A673 (cell line): Measurements from ENCODE around the gene CRX. TPM values are rescaled to one million over a fixed set of nuclear protein-coding genes. Genes with fewer than 3 reads are reported as not detected.

ENCODE experiments used
- BruUV-seq: library from RNA; stranded (reverse); fragments of 400-500 nt; replicated peaks from 2 replicates; lab custom pipeline; 2021; lab: Mats Ljungman, UMichigan
- CTCF ChIA-PET: fragments of 300-600 bp; sonication (Branson Sonifier 250); formaldehyde crosslinking; loops from one replicate; lab custom pipeline; 2022; ENCODE audit warnings: antibody characterized with exemption; lab: Charles Lee
- POLR2A ChIA-PET: fragments of 300-600 bp; sonication (Branson Sonifier 250); formaldehyde crosslinking; loops from one replicate; lab custom pipeline; 2022; ENCODE audit warnings: antibody characterized with exemption; ENCODE audit not compliant: low non-redundant PET; lab: Charles Lee
- DNase-seq: peaks from one replicate; pipeline ENCODE4 v3.0.0-alpha.2; 2015; ENCODE audit warnings: low spot score
- H3K27ac ChIP-seq: fragments of 200-600 bp; sonication (generic); 2 replicates; pipeline ENCODE4 v1.5.1; 2016; ENCODE audit warnings: mixed run types, low read depth, mild to moderate bottlenecking, mixed read lengths, antibody characterized with exemption, low read length; ENCODE audit not compliant: poor library complexity, severe bottlenecking
- H3K27me3 ChIP-seq: fragments of 200-600 bp; sonication (generic); replicated peaks from 2 replicates; pipeline ENCODE4 v1.6.1; 2017; ENCODE audit warnings: mixed run types, low read depth, mild to moderate bottlenecking, mixed read lengths, antibody characterized with exemption, low read length; ENCODE audit not compliant: insufficient read depth, poor library complexity
- H3K36me3 ChIP-seq: fragments of 200-600 bp; sonication (generic); 2 replicates; pipeline ENCODE4 v1.6.1; 2016; ENCODE audit warnings: mixed run types, mild to moderate bottlenecking, mixed read lengths, antibody characterized with exemption, low read length; ENCODE audit not compliant: insufficient read depth, poor library complexity, severe bottlenecking
- H3K4me1 ChIP-seq: fragments of 200-600 bp; sonication (generic); 2 replicates; pipeline ENCODE4 v1.6.1; 2017; ENCODE audit warnings: mixed run types, mild to moderate bottlenecking, mixed read lengths, antibody characterized with exemption, low read length; ENCODE audit not compliant: insufficient read depth, poor library complexity, severe bottlenecking
- H3K4me3 ChIP-seq: fragments of 200-600 bp; sonication (generic); 2 replicates; pipeline ENCODE4 v1.5.1; 2016; ENCODE audit warnings: low read depth, mixed run types, mild to moderate bottlenecking, mixed read lengths, low read length; ENCODE audit not compliant: poor library complexity, severe bottlenecking
- H3K9me3 ChIP-seq: fragments of 200-600 bp; sonication (generic); 2 replicates; pipeline ENCODE4 v1.6.1; 2016; ENCODE audit warnings: mixed run types, low read depth, mild to moderate bottlenecking, mixed read lengths, antibody characterized with exemption, low read length; ENCODE audit not compliant: poor library complexity, severe bottlenecking
- CTCF ChIP-seq: fragments of 300-800, 200-600 bp; sonication (generic); conservative IDR thresholded peaks from 2 replicates; pipeline ENCODE4 v1.5.1; 2017; ENCODE audit warnings: low read depth, mild to moderate bottlenecking, antibody characterized with exemption, low read length, moderate library complexity, mixed read lengths
- EZH2 ChIP-seq: fragments of 200-600 bp; sonication (generic); IDR thresholded peaks from 2 replicates; pipeline ENCODE4 v1.6.1; 2017; ENCODE audit warnings: borderline replicate concordance, low read depth, mild to moderate bottlenecking, mixed read lengths, antibody characterized with exemption, low read length; ENCODE audit not compliant: poor library complexity, severe bottlenecking
- intact Hi-C: fragments of 100-400 bp; cut with micrococcal nuclease; formaldehyde crosslinking; loops from one replicate; pipeline ENCODE4 v1.10.0; 2022; ENCODE audit not compliant: unreplicated experiment
- total RNA-seq: library from RNA; stranded (reverse); gene quantifications from 2 replicates; pipeline ENCODE4 v1.2.3, GENCODE V29; 2021

The CRX gene
- total RNA-seq, 1 experiment from 2014 or later, result not detected

DNA sequence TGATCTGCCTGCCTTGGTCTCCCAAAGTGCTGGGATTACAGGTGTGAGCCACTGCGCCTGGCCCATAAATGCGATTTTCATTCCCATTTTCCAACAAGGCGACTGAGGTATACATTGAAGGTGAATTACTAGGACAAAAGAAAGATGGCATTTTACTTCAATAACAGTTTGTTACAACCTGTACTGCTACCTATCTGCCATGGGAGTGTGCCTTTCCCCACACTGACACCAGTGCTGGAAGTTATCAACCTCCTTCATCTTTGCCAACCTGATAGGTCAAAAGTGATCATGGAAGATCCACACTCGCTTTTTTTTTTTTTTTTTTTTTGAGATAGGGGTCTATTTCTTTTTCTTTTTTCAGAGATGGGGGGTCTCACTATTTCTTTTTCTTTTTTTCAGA lies 11.0 kb downstream of the CRX start:
- POLR2A ChIA-PET, result no interaction called here
- DNase-seq, result no peak
- no peaks in the 10 kb centered on the region for H3K36me3 ChIP-seq
- H3K4me3 ChIP-seq, result no peak overlapping the region
- TF ChIP-seq CTCF (no peak), EZH2 (no peak)
- no peaks in the 10 kb centered on the region for H3K27me3 ChIP-seq
- no peaks in the 10 kb centered on the region for H3K9me3 ChIP-seq
- intact Hi-C loops, result no loop called here
- no TSS peak for BruUV-seq
- H3K4me1 ChIP-seq, result no peaks in the 10 kb centered on the region
- CTCF ChIA-PET, result no interaction called here
- no peak overlapping the region for H3K27ac ChIP-seq

GRCh38 chr19:47836038-47836437 lies 14.3 kb downstream of the CRX start:
- intact Hi-C loops, result no loop called here
- Histone ChIP-seq H3K4me1 (no peaks in the 10 kb centered on the region), H3K4me3 (no peak overlapping the region), H3K27me3 (no peaks in the 10 kb centered on the region), H3K36me3 (no peaks in the 10 kb centered on the region), H3K9me3 (no peaks in the 10 kb centered on the region), H3K27ac (no peak overlapping the region)
- ChIA-PET CTCF (no interaction called here), POLR2A (no interaction called here)
- no peak for DNase-seq
- no TSS peak for BruUV-seq
- TF ChIP-seq EZH2, result no peak
- TF ChIP-seq CTCF, result no peak

DNA sequence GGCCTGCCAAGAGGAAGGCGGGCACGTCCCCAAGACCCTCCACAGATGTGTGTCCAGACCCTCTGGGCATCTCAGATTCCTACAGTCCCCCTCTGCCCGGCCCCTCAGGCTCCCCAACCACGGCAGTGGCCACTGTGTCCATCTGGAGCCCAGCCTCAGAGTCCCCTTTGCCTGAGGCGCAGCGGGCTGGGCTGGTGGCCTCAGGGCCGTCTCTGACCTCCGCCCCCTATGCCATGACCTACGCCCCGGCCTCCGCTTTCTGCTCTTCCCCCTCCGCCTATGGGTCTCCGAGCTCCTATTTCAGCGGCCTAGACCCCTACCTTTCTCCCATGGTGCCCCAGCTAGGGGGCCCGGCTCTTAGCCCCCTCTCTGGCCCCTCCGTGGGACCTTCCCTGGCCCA lies 17.7 kb downstream of the CRX start:
- H3K4me3 ChIP-seq, result no peak overlapping the region
- no peaks in the 10 kb centered on the region for H3K4me1 ChIP-seq
- TF ChIP-seq CTCF (no peak), EZH2 (no peak)
- BruUV-seq, result no TSS peak
- no peak overlapping the region for H3K27ac ChIP-seq
- intact Hi-C loops, result no loop called here
- POLR2A ChIA-PET, result no interaction called here
- H3K9me3 ChIP-seq, result no peaks in the 10 kb centered on the region
- no peaks in the 10 kb centered on the region for H3K36me3 ChIP-seq
- CTCF ChIA-PET, result interaction anchor here (0.6 kb wide), 1 partner anchor 1355 kb away, joined by 6 read pairs; no protein-coding TSS in a partner anchor
- no peak for DNase-seq
- H3K27me3 ChIP-seq, result no peaks in the 10 kb centered on the region
